ENCODE measurements around the gene GUCY1B1.

Gene GUCY1B1

GRCh38 chr4:155800685-155801343, 42.0 kb downstream of the GUCY1B1 start:
- TF ChIP-seq GATA3 (IDR thresholded peaks at IDR 0.05; ENCODE audit: low read depth, low read length) (no peak), GATA2 (IDR thresholded peaks at IDR 0.05; ENCODE audit: low read depth, low read length) (no peak)

- TF ChIP-seq GATA3 (IDR thresholded peaks at IDR 0.05; ENCODE audit: low read depth, low read length) (no peak), GATA2 (IDR thresholded peaks at IDR 0.05; ENCODE audit: low read depth, low read length) (no peak)
These were observed 43.6 kb downstream of the GUCY1B1 start for GRCh38 chr4:155802190-155802959.

GRCh38 chr4:155805016-155805415, 46.2 kb downstream of the GUCY1B1 start:
- TF ChIP-seq GATA3 (IDR thresholded peaks at IDR 0.05; ENCODE audit: low read depth, low read length) (no peak), GATA2 (IDR thresholded peaks at IDR 0.05; ENCODE audit: low read depth, low read length) (no peak)

- TF ChIP-seq GATA3 (IDR thresholded peaks at IDR 0.05; ENCODE audit: low read depth, low read length) (no peak), GATA2 (IDR thresholded peaks at IDR 0.05; ENCODE audit: low read depth, low read length) (no peak)
These were observed 48.2 kb downstream of the GUCY1B1 start for GRCh38 chr4:155807021-155807420.

- TF ChIP-seq GATA3 (IDR thresholded peaks at IDR 0.05; ENCODE audit: low read depth, low read length) (no peak), GATA2 (IDR thresholded peaks at IDR 0.05; ENCODE audit: low read depth, low read length) (no peak)
These were observed 51.0 kb downstream of the GUCY1B1 start for GRCh38 chr4:155809835-155810234.

GRCh38 chr4:155811083-155811482, 52.3 kb downstream of the GUCY1B1 start:
- TF ChIP-seq GATA2 (IDR thresholded peaks at IDR 0.05; ENCODE audit: low read depth, low read length) (no peak), GATA3 (IDR thresholded peaks at IDR 0.05; ENCODE audit: low read depth, low read length) (no peak)

GRCh38 chr4:155818639-155819038, 59.8 kb downstream of the GUCY1B1 start:
- no peak for TF ChIP-seq GATA2 (IDR thresholded peaks at IDR 0.05; ENCODE audit: low read depth, low read length)
- TF ChIP-seq GATA3 (IDR thresholded peaks at IDR 0.05; ENCODE audit: low read depth, low read length): no peak

GRCh38 chr4:155819066-155819465, 60.2 kb downstream of the GUCY1B1 start:
- no peak for TF ChIP-seq GATA3 (IDR thresholded peaks at IDR 0.05; ENCODE audit: low read depth, low read length)
- no peak for TF ChIP-seq GATA2 (IDR thresholded peaks at IDR 0.05; ENCODE audit: low read depth, low read length)

GRCh38 chr4:155820887-155821518, 62.2 kb downstream of the GUCY1B1 start:
- TF ChIP-seq GATA2 (IDR thresholded peaks at IDR 0.05; ENCODE audit: low read depth, low read length): no peak
- no peak for TF ChIP-seq GATA3 (IDR thresholded peaks at IDR 0.05; ENCODE audit: low read depth, low read length)

GRCh38 chr4:155822572-155822971, 63.8 kb downstream of the GUCY1B1 start:
- TF ChIP-seq GATA3 (IDR thresholded peaks at IDR 0.05; ENCODE audit: low read depth, low read length) (no peak), GATA2 (IDR thresholded peaks at IDR 0.05; ENCODE audit: low read depth, low read length) (no peak)

- TF ChIP-seq GATA2 (IDR thresholded peaks at IDR 0.05; ENCODE audit: low read depth, low read length): no peak
- no peak for TF ChIP-seq GATA3 (IDR thresholded peaks at IDR 0.05; ENCODE audit: low read depth, low read length)
These were observed 69.8 kb downstream of the GUCY1B1 start for GRCh38 chr4:155828628-155829027.

- TF ChIP-seq GATA3 (IDR thresholded peaks at IDR 0.05; ENCODE audit: low read depth, low read length) (no peak), GATA2 (IDR thresholded peaks at IDR 0.05; ENCODE audit: low read depth, low read length) (no peak)
These were observed 73.8 kb downstream of the GUCY1B1 start for GRCh38 chr4:155832664-155833063.

- TF ChIP-seq GATA3 (IDR thresholded peaks at IDR 0.05; ENCODE audit: low read depth, low read length): no peak
- no peak for TF ChIP-seq GATA2 (IDR thresholded peaks at IDR 0.05; ENCODE audit: low read depth, low read length)
These were observed 78.5 kb downstream of the GUCY1B1 start for GRCh38 chr4:155837203-155837796.

GRCh38 chr4:155842080-155842479, 83.3 kb downstream of the GUCY1B1 start:
- TF ChIP-seq GATA2 (IDR thresholded peaks at IDR 0.05; ENCODE audit: low read depth, low read length) (no peak), GATA3 (IDR thresholded peaks at IDR 0.05; ENCODE audit: low read depth, low read length) (no peak)
